Esophagus squamous epithelium (tissue), 5 donors: ENCODE results near the gene GYG2. TPM values are rescaled to one million over a fixed set of nuclear protein-coding genes. Genes with fewer than 3 reads are reported as not detected.
"Not testable (repeated sequence)": the region's sequence is repeated elsewhere in the genome, so short reads cannot be mapped to it uniquely, and the experiment has no call there.

ENCODE experiments used
- DNase-seq: peaks from one replicate; lab custom pipeline; 2025; lab: John Stamatoyannopoulos, UW
- H3K27ac ChIP-seq, 4 donors: fragments of 200-600 bp; sonication (generic); one replicate each; pipeline ENCODE4 v1.5.1; 2016 to 2019; ENCODE audit warnings: mild to moderate bottlenecking in 1 of 4
- H3K27me3 ChIP-seq, 4 donors: fragments of 200-600 bp; sonication (generic); 1 replicate in 3 of 4; 2 replicates in 1 of 4; pipeline versions ENCODE4 v1.5.1 to v1.6.0; 2017 to 2021; ENCODE audit warnings: antibody characterized with exemption in 1 of 4
- H3K36me3 ChIP-seq, 3 donors: fragments of 200-600 bp; sonication (generic); one replicate each; pipeline ENCODE4 v1.5.1; 2016 to 2019
- H3K4me1 ChIP-seq, 3 donors: fragments of 200-600 bp; sonication (generic); one replicate each; pipeline ENCODE4 v1.5.1; 2017 to 2019
- H3K4me3 ChIP-seq, 4 donors: fragments of 200-600 bp; sonication (generic); 1 replicate in 3 of 4; 2 replicates in 1 of 4; pipeline ENCODE4 v1.5.1; 2016 to 2019; ENCODE audit warnings: mild to moderate bottlenecking in 2 of 4, moderate library complexity in 1 of 4
- H3K9me3 ChIP-seq, 3 donors: fragments of 200-600 bp; sonication (generic); one replicate each; pipeline ENCODE4 v1.5.1; 2016 to 2019
- POLR2A ChIP-seq, 4 donors: fragments of 450-650 bp; IDR thresholded peaks; one replicate each; pipeline ENCODE4 v1.6.1; 2017; ENCODE audit warnings: antibody characterized with exemption in 4 of 4, mild to moderate bottlenecking in 4 of 4, moderate library complexity in 3 of 4
- WGBS, 2 donors: methylation state at CpG; one replicate each; pipeline ENCODE4 v1.1.5; 2018; 5-methylcytosine and 5-hydroxymethylcytosine counted together
- intact Hi-C: fragments of 100-400 bp; cut with DNase I; formaldehyde crosslinking; loops from one replicate; pipeline ENCODE4 v1.15.0; 2022
- total RNA-seq, 4 donors: library from RNA; depleted of rRNA; stranded (reverse); fragments of >200 nt; gene quantifications; one replicate each; pipeline ENCODE4 v1.1.0, GENCODE V29; 2016
- TF ChIP-seq, protein P1 (sequence below), 6 experiments: fragments of 450-650 bp in 4 of 6; fragments of 200-600 bp in 2 of 6; sonication (generic) in 2 of 6; IDR thresholded peaks; one replicate each; pipeline ENCODE4 v1.5.1; 2016 to 2019; ENCODE audit warnings: antibody characterized with exemption in 6 of 6, mild to moderate bottlenecking in 4 of 6, moderate library complexity in 4 of 6
- donor health status: DM: yes; HTN: yes; CAD: no.

The GYG2 gene
- total RNA-seq, 4 donors from 2014 or later, result 0.42 to 1.7 (median 0.95) TPM; not detected in 1

DNA sequence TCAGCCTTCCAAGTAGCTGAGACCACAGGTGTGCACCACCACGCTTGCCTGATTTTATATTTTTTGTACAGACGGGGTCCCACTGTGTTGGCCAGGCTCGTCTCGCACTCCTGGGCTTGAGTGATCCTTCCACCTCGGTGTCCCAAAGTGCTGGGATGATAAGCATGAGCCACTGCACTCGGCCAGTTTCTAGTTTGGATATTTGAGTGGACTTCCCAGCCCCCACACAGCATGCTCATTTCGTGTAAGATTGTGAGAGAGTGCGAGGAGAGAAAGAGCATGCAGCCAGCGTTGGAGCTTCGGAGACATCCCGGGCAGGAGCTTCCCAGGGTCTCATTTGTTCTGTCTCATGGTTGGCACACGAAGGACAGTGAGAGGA is 68.6 kb downstream of the GYG2 start:
- TF ChIP-seq, protein P1, sequence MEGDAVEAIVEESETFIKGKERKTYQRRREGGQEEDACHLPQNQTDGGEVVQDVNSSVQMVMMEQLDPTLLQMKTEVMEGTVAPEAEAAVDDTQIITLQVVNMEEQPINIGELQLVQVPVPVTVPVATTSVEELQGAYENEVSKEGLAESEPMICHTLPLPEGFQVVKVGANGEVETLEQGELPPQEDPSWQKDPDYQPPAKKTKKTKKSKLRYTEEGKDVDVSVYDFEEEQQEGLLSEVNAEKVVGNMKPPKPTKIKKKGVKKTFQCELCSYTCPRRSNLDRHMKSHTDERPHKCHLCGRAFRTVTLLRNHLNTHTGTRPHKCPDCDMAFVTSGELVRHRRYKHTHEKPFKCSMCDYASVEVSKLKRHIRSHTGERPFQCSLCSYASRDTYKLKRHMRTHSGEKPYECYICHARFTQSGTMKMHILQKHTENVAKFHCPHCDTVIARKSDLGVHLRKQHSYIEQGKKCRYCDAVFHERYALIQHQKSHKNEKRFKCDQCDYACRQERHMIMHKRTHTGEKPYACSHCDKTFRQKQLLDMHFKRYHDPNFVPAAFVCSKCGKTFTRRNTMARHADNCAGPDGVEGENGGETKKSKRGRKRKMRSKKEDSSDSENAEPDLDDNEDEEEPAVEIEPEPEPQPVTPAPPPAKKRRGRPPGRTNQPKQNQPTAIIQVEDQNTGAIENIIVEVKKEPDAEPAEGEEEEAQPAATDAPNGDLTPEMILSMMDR (IDR thresholded peaks at IDR 0.05), result no peak
- no peak for TF ChIP-seq POLR2A (IDR thresholded peaks at IDR 0.05)
- 75 to 96% methylated on average over 4 to 9 of the region's 12 CpGs for WGBS, 2 donors
- peak overlapping the region; percentile 19 to 70 (median 60) for H3K27ac ChIP-seq
- H3K36me3 ChIP-seq, result no peaks in the 10 kb centered on the region
- intact Hi-C loops, result no loop called here
- peaks cover 16 to 38% (median 16%) of the 10 kb centered on the region in 3 donors for H3K4me1 ChIP-seq
- DNase-seq, result no peak
- no peaks in the 10 kb centered on the region for H3K9me3 ChIP-seq
- no peaks in the 10 kb centered on the region for H3K27me3 ChIP-seq
- no peak overlapping the region for H3K4me3 ChIP-seq

DNA sequence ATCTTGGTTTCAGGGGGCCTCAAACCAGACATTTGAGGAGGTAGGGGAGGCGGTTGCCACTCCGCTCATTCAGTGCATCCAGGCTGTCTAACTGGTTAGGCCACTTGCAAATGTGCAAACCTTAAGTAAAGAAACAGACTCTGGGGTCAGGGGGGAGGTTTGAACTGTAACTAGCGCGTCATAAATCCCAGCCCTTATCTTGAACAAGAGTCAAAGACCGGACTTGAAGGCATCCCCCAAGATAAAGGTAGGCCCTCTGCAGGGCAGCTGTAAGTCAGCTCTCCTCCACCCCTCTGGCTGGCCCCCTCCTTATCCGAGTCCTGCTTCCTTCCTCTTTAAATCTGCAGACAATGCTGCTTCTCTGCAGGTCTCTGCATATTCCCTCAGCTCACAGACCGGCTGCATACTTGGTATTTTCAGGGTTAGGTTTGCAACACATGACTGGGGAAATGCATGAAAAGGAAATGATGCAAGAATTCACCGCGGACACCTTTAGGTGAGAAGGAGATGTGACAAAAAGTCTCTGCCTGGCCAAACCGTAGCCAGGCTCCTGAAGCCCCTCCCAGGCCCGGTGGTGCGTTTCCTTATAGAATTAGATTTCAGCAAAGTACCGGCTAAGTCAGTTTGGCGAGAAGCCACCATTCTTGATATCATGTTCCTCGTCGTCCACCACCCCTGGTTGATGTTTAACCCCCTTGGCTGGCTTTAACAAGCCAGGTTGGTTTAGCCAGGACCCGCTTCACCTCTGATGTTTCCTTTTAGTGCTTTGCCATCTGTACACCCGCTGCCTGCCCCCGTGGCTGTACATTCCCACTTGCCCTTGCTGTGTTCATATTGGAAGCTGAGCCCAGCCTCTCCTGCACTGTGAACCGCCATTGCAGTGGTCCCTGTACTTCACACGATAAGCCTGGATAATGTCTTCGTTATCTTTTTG is 69.2 kb downstream of the GYG2 start:
- H3K4me3 ChIP-seq, result peak overlapping the region in 2 of 4 donors; percentile 14 to 31
- H3K9me3 ChIP-seq, intact Hi-C loops, DNase-seq, H3K36me3 ChIP-seq, H3K27me3 ChIP-seq: not testable (repeated sequence)
- peak overlapping the region; percentile 19 to 70 (median 60) for H3K27ac ChIP-seq
- H3K4me1 ChIP-seq, result peaks cover 16 to 38% (median 16%) of the 10 kb centered on the region in 3 donors
- 14 to 16% methylated on average over 7 to 17 of the region's 22 CpGs for WGBS, 2 donors

DNA sequence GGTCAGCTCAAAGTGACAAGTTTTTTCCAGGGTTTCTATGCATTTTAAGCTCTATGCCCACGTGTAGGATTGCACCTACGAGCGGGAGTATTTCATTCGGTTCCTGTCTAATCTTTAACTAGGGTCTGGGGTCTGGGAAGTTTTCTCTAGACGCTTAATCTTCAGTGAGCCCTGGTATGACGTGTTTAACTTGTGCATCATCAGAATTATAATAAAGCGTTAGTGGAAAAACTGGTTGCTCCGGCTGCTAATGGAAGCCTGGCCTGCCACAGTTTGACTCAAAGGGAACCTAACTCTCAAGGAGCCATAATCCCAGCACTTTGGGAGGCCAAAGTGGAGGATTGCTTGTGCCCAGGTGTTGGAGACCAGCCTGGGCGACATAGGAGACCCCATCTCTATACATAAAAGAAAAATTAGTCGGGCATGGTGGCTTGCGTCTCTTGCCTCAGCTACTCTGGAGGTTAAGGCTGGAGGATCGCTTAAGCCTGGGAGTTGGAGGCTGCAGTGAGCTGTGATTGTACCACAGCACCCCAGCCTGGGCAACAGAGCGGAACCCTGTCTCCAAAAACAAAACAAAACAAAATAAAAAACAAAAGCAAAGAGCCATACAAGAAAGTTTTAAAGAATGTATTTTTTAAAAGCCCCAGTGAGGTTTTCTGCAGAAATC is 70.2 kb downstream of the GYG2 start:
- 53 to 64% methylated on average over 7 to 11 of the region's 13 CpGs for WGBS, 2 donors
- no peaks in the 10 kb centered on the region for H3K36me3 ChIP-seq
- DNase-seq, result no peak
- peaks cover 16 to 38% (median 16%) of the 10 kb centered on the region in 3 donors for H3K4me1 ChIP-seq
- intact Hi-C loops, result no loop called here
- no peaks in the 10 kb centered on the region for H3K27me3 ChIP-seq
- no peak for TF ChIP-seq POLR2A (IDR thresholded peaks at IDR 0.05)
- TF ChIP-seq, protein P1 (IDR thresholded peaks at IDR 0.05), result no peak
- H3K27ac ChIP-seq, result peak overlapping the region in 3 of 4 donors; percentile 58 to 70 (median 62)
- no peak overlapping the region for H3K4me3 ChIP-seq
- peaks cover 0 to 11% (median 0%) of the 10 kb centered on the region in 3 donors for H3K9me3 ChIP-seq

DNA sequence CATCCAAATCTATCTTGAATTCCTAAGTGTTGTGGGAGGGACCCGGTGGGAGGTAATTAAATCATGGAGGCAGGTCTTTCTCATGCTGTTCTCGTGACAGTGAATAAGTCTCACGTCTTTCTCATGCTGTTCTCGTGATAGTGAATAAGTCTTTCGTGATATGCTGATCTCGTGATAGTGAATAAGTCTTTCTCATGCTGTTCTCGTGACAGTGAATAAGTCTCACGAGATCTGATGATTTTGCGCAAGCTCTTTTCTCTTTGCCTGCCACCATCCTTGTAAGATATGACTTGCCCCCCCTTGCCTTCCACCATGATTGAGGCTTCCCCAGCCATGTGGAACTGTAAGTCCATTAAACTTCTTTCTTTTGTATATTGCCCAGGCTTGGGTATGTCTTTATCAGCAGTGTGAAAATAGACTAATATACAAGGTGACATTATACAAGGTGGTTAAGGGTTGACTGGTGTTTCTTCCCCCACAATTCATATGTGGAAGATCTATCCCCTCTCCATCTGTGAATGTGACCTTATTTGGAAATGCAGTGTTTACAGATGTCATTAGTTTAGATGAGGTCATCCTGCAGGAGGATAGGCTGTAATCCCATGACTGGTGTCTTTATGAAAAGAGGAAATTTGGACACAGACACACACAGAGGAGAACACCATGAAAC is 72.8 kb downstream of the GYG2 start:
- peaks cover 0 to 9% (median 0%) of the 10 kb centered on the region in 3 donors for H3K36me3 ChIP-seq
- intact Hi-C loops, result no loop called here
- TF ChIP-seq POLR2A (IDR thresholded peaks at IDR 0.05), result no peak
- TF ChIP-seq, protein P1 (IDR thresholded peaks at IDR 0.05), result no peak
- H3K4me3 ChIP-seq, result no peak overlapping the region
- H3K9me3 ChIP-seq, result peaks cover 0 to 15% (median 0%) of the 10 kb centered on the region in 3 donors
- no peak overlapping the region for H3K27ac ChIP-seq
- DNase-seq, result no peak
- WGBS, 2 donors, result 79 to 86% methylated on average over 9 of the region's 9 CpGs
- peaks cover 16 to 28% (median 16%) of the 10 kb centered on the region in 3 donors for H3K4me1 ChIP-seq
- H3K27me3 ChIP-seq, result no peaks in the 10 kb centered on the region

DNA sequence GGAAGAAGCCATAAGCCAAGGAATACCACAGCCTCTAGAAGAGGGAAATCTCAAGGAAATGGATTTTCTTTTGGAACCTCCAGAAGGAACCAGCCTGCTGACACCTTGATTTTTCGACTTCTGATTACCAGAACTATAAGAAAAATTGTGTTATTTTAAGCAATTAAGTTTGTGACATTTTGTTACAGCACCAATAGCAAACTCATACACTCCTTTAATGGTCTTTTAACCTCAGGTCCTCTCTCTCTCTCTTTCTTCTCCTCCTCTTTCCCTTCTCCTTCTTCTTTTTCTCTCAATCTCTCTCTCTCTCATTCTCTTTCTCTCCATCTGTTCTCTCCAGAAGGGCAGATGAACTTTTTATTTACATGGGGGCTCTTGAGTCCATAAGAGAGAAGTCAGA is 74.1 kb downstream of the GYG2 start:
- no peak for DNase-seq
- 70 to 100% methylated on average over 1 of the region's 1 CpG for WGBS, 2 donors
- Histone ChIP-seq H3K27me3 (no peaks in the 10 kb centered on the region), H3K4me3 (no peak overlapping the region), H3K36me3 (peaks cover 0 to 22% (median 0%) of the 10 kb centered on the region in 3 donors), H3K27ac (no peak overlapping the region), H3K4me1 (peaks cover 6 to 15% (median 9%) of the 10 kb centered on the region in 3 donors), H3K9me3 (peaks cover 0 to 15% (median 0%) of the 10 kb centered on the region in 3 donors)
- intact Hi-C loops, result no loop called here
- no peak for TF ChIP-seq POLR2A (IDR thresholded peaks at IDR 0.05)
